Activated CD4-positive, alpha-beta T cell treated with anti-CD3 and anti-CD28 coated beads for 36 hours (primary cell): ENCODE results near the gene RUFY2. TPM values are rescaled to one million over a fixed set of nuclear protein-coding genes. Genes with fewer than 3 reads are reported as not detected.
"Not testable (repeated sequence)": the region's sequence is repeated elsewhere in the genome, so short reads cannot be mapped to it uniquely, and the experiment has no call there.

Experiments used
- ATAC-seq: fragments of 200-7000 bp; cut with Tn5 transposase; one replicate; pipeline ENCODE4 v1.10.0; 2021; ENCODE audit warnings: mild to moderate bottlenecking, moderate library complexity
- CTCF ChIA-PET: fragments of 350-600 bp; sonication (Branson Sonifier 250); formaldehyde crosslinking; loops from one replicate; lab custom pipeline; 2021; ENCODE audit warnings: antibody characterized with exemption; lab: Charles Lee
- POLR2A ChIA-PET: fragments of 350-600 bp; sonication (Branson Sonifier 250); formaldehyde crosslinking; loops from one replicate; lab custom pipeline; 2021; ENCODE audit warnings: antibody characterized with exemption, inconsistent platforms; lab: Charles Lee
- DNase-seq: peaks from one replicate; pipeline ENCODE4 v3.0.0-alpha.2; 2020
- H3K27ac Mint-ChIP-seq: one replicate; pipeline ENCODE4 v1.8.0; 2021; ENCODE audit warnings: mixed read lengths
- H3K27me3 Mint-ChIP-seq: one replicate; pipeline ENCODE4 v1.8.0; 2021; ENCODE audit warnings: mixed read lengths
- H3K36me3 Mint-ChIP-seq: one replicate; pipeline ENCODE4 v1.8.0; 2021; ENCODE audit warnings: low read depth, mixed read lengths
- H3K4me1 Mint-ChIP-seq: one replicate; pipeline ENCODE4 v1.8.0; 2021; ENCODE audit warnings: mixed read lengths
- H3K4me3 Mint-ChIP-seq: one replicate; pipeline ENCODE4 v1.8.0; 2021; ENCODE audit warnings: mild to moderate bottlenecking, moderate library complexity, mixed read lengths
- H3K9me3 Mint-ChIP-seq: one replicate; pipeline ENCODE4 v1.8.0; 2021; ENCODE audit warnings: low read depth, mixed read lengths
- intact Hi-C, 2 experiments: fragments of 100-400 bp; cut with DNase I in 1 of 2; cut with micrococcal nuclease in 1 of 2; formaldehyde crosslinking; loops; one replicate each; pipeline versions ENCODE4 v1.14.2 to v1.15.1; 2022 to 2024; cut with DNase I, micrococcal nuclease
- total RNA-seq, 2 experiments: library from RNA; stranded (reverse); gene quantifications; one replicate each; pipeline ENCODE4 v1.2.3, GENCODE V29; 2021

Gene RUFY2
- total RNA-seq, 2 experiments from 2014 or later = 9.1 to 9.5 TPM

DNA sequence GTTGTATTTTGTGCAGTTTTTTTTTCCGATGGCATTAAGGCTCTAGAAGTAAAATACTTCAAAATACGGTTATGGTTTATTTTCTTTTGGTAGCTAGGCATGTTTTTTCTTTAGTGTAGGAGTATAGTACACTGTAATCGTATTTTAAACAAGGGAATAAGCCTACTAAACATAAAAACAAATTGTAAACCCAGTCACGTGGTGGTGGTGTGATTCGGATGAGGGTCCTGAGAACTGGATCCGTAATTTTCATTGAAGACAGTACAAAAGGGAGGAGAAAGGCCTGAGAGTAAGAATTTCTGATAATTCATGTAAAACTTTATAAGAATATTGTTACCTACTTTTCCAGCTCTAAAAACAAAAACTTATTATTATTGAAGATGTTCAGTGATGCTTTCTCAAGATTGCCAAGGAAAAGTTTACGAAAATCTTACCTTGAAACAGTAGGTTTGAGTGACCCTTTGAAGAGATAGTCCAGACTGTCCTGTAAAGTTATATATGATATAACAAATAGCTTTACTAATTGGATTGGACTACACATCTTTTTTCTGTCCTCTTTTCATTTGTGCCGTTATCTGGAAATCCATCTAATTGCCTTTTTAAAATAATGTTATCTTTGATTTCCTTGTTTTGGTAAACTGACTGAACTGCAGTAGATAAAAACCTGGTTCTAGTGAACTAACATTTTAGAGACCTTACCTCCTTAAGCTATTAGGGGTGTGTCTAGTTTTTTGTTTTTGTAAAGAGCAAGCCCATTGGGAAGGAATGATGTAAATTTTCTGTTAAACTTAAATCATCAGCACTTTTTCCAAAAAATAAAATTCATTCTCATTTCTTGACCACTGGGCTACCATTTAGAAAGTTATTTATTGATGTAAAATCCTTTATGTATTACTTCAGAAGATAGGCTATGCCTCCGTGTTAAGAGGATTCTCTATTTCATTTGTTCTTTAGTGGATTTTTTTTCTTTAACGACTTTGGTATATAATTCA is 73.3 kb downstream of the RUFY2 start:
- no peaks in the 10 kb centered on the region for H3K27me3 Mint-ChIP-seq
- DNase-seq (no peak), ATAC-seq (no peak)
- POLR2A ChIA-PET = interaction anchor here (0.6 to 1.1 kb wide), 4 partner anchors 12 to 589 kb away, joined by 3 to 7 read pairs (median 3); no protein-coding TSS in a partner anchor
- peak overlapping the region; percentile 97 for H3K4me3 Mint-ChIP-seq
- peak overlapping the region; percentile 100 for H3K27ac Mint-ChIP-seq
- H3K36me3 Mint-ChIP-seq = peaks cover 53% of the 10 kb centered on the region
- intact Hi-C loops = loop anchor here (1.0 to 10.0 kb wide), 7 partner anchors 32 to 761 kb away; partner anchors contain the start of genes CCAR1 (in 1 of the 2), DDX21 (in 1 of the 2), DDX50 (in 1 of the 2) and HERC4 (in 1 of the 2)
- CTCF ChIA-PET = interaction anchor here (0.6 to 2.5 kb wide), 7 partner anchors 8 to 566 kb away, joined by 3 to 13 read pairs (median 6); no protein-coding TSS in a partner anchor
- H3K9me3 Mint-ChIP-seq = no peaks in the 10 kb centered on the region
- H3K4me1 Mint-ChIP-seq = peaks cover 50% of the 10 kb centered on the region

GRCh38 chr10:68333058-68333395 is 74.0 kb downstream of the RUFY2 start:
- DNase-seq (no peak), ATAC-seq (no peak)
- Mint-ChIP-seq H3K4me1 (peaks cover 52% of the 10 kb centered on the region), H3K27ac (peak overlapping the region; percentile 100), H3K36me3 (peaks cover 49% of the 10 kb centered on the region), H3K27me3 (no peaks in the 10 kb centered on the region), H3K4me3 (peak overlapping the region; percentile 97), H3K9me3 (no peaks in the 10 kb centered on the region)
- POLR2A ChIA-PET = interaction anchor here (0.5 to 2.4 kb wide), 4 partner anchors 12 to 590 kb away, joined by 3 to 29 read pairs (median 5); no protein-coding TSS in a partner anchor
- intact Hi-C loops = loop anchor here (2.0 to 10.0 kb wide), 6 partner anchors 74 to 762 kb away; partner anchors contain the start of genes CCAR1 (in 1 of the 2), DDX21 (in 1 of the 2), DDX50 (in 1 of the 2) and HERC4 (in 1 of the 2)
- CTCF ChIA-PET = interaction anchor here (0.7 to 2.5 kb wide), 8 partner anchors 8 to 208 kb away, joined by 3 to 13 read pairs (median 5); partner anchors contain the start of gene ATOH7

DNA sequence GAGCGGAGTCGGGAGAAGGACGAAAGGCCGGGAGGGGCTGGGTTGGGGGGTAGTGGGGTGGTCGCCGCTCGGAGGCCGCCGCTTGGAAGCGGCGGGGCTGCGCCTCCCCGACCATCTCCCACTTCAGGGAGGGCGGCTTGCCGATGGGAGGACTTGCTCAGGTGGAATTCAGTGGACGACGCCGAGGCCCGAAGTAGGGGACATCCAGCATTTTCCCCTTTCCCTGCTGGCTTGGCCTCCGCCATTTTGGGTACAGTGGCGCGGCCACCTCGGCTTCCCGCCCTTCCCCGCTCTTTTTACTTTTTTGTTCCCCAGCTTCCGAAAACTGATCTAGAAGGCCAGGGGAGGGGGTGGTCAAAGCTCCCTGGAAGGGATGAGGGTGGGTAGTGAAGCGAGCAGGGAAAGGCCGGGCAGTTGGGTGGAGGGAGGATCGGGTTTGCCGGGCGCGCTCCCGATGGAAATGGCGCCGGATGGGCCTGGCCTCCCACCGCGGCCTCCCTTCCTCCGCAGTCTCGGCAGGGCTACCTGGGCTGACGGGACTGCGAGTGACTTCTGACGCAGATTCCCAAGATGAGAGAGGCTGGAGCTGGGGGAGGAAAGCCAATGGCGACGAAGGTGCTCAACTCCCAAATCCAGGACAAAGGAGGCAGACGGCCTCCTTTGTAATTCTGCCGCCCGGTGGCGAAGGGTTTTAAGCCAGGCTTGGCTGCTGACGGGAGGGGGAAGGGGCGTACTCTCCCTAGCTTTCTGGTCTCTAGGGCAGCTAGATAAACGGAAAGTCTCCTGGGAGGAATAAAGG is 74.6 kb downstream of the RUFY2 start, which contains the start of gene PBLD:
PBLD (minus strand) TSS at position 670 of the 799 bp plus-strand sequence. CDS start 26,084 bp downstream, outside the sequence.
- H3K36me3 Mint-ChIP-seq = peaks cover 45% of the 10 kb centered on the region
- peak; percentile 10 for ATAC-seq
- intact Hi-C loops = loop anchor here (1.0 to 10.0 kb wide), 11 partner anchors 75 to 762 kb away; partner anchors contain the start of genes CCAR1 (in 2 of the 2), RUFY2 (in 2 of the 2), DDX21 (in 1 of the 2) and DDX50 (in 1 of the 2)
- no peaks in the 10 kb centered on the region for H3K9me3 Mint-ChIP-seq
- ChIA-PET CTCF (interaction anchor here (0.7 to 2.5 kb wide), 7 partner anchors 9 to 208 kb away, joined by 3 to 13 read pairs (median 4); partner anchors contain the start of gene ATOH7), POLR2A (interaction anchor here (0.5 to 2.4 kb wide), 6 partner anchors 13 to 821 kb away, joined by 3 to 29 read pairs (median 4); no protein-coding TSS in a partner anchor)
- peak within 1 kb of the TSS; percentile 97 for H3K4me3 Mint-ChIP-seq
- peaks cover 48% of the 10 kb centered on the region for H3K4me1 Mint-ChIP-seq
- peak within 1 kb of the TSS; percentile 100 for H3K27ac Mint-ChIP-seq
- peak; percentile 79 for DNase-seq
- no peaks in the 10 kb centered on the region for H3K27me3 Mint-ChIP-seq

- peaks cover 41% of the 10 kb centered on the region for H3K4me1 Mint-ChIP-seq
These were observed 75.4 kb downstream of the RUFY2 start, which contains the start of gene HNRNPH3 for GRCh38 chr10:68331455-68332258. Gene HNRNPH3 (plus strand): TSS chr10:68332064. CDS start chr10:68337222, 5,158 bp downstream.

GRCh38 chr10:68330852-68331454 is 76.1 kb downstream of the RUFY2 start:
- H3K9me3 Mint-ChIP-seq = no peaks in the 10 kb centered on the region
- ChIA-PET CTCF (no interaction called here), POLR2A (interaction anchor here (0.5 to 2.4 kb wide), 4 partner anchors 17 to 734 kb away, joined by 3 to 29 read pairs (median 6); no protein-coding TSS in a partner anchor)
- H3K36me3 Mint-ChIP-seq = peaks cover 33% of the 10 kb centered on the region
- peak overlapping the region; percentile 97 for H3K4me3 Mint-ChIP-seq
- DNase-seq (peak; percentile 46), ATAC-seq (no peak)
- peak overlapping the region; percentile 100 for H3K27ac Mint-ChIP-seq
- intact Hi-C loops = loop anchor here (1.0 to 10.0 kb wide), 11 partner anchors 76 to 793 kb away; partner anchors contain the start of genes DDX50 (in 2 of the 2), CCAR1 (in 1 of the 2), HERC4 (in 1 of the 2) and RUFY2 (in 1 of the 2)
- peaks cover 35% of the 10 kb centered on the region for H3K4me1 Mint-ChIP-seq
- no peaks in the 10 kb centered on the region for H3K27me3 Mint-ChIP-seq

More at GRCh38 chr10:68331455-68332258, 75.4 kb downstream of the RUFY2 start, which contains the start of gene HNRNPH3:
- H3K36me3 Mint-ChIP-seq = peaks cover 38% of the 10 kb centered on the region
- ChIA-PET CTCF (interaction anchor here (1.0 to 2.4 kb wide), 4 partner anchors 18 to 118 kb away, joined by 4 to 11 read pairs (median 4); partner anchors contain the start of gene ATOH7), POLR2A (interaction anchor here (0.5 to 2.4 kb wide), 5 partner anchors 16 to 822 kb away, joined by 3 to 29 read pairs (median 4); no protein-coding TSS in a partner anchor)
- H3K27ac Mint-ChIP-seq = peak within 1 kb of the TSS; percentile 100
- H3K4me3 Mint-ChIP-seq = peak within 1 kb of the TSS; percentile 97
- no peaks in the 10 kb centered on the region for H3K9me3 Mint-ChIP-seq
- intact Hi-C loops = loop anchor here (1.0 to 10.0 kb wide), 18 partner anchors 76 to 793 kb away; partner anchors contain the start of genes CCAR1 (in 2 of the 2), DDX50 (in 2 of the 2), HERC4 (in 2 of the 2) and RUFY2 (in 2 of the 2)
- ATAC-seq = peak; percentile 88
- DNase-seq = peak; percentile 99
- H3K27me3 Mint-ChIP-seq = no peaks in the 10 kb centered on the region

- Mint-ChIP-seq H3K4me1 (peaks cover 26% of the 10 kb centered on the region), H3K9me3 (no peaks in the 10 kb centered on the region), H3K36me3 (peaks cover 22% of the 10 kb centered on the region), H3K27ac (peak overlapping the region; percentile 22), H3K27me3 (no peaks in the 10 kb centered on the region), H3K4me3 (no peak overlapping the region)
- ATAC-seq = no peak
- intact Hi-C loops = no loop called here
- ChIA-PET CTCF (no interaction called here), POLR2A (interaction anchor here (0.6 kb wide), 1 partner anchor 320 kb away, joined by 14 read pairs; no protein-coding TSS in a partner anchor)
- no peak for DNase-seq
These were observed 77.6 kb downstream of the RUFY2 start for GRCh38 chr10:68329506-68329861.

DNA sequence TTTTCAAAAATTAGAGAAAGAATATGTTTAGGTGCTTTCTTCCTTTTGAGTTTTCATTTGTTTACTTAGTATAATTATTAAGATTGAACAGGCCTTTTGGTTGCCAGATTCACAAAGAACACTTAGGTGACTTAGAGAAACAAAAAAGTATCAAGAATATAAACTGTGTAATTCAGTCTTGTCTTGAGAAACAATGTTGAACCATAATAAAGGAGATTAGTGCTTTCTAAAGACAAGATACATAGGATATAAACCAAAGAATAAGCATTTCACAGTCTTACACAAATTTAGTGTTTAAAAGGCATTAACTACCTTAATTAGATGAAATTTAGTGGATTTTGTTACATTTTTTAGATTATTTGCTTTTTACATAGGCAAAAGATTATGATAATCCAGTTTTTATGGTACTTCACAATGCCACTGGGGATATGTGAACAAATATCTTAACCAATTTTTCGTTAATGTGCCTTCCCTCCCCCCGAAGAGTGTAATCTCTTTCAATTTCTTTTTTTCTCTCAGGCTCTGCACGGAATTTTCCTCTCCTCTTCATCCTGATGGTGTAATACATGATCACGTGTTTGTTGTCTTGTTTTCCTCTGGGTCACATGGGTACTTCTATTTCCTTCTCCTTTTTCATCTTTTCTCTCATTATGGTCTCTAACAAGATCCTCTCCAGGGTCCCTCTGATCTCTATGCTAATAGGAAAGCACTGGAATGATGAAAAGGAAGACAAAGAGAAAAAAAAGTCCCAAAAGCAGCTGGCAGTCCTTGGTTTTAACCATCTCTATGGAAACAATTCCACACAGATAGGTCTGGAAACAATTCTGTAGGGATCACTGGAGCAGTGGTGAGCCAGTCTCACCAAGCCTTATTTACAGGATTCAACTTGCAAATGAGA is 78.9 kb downstream of the RUFY2 start:
- intact Hi-C loops = no loop called here
- DNase-seq = no peak
- Mint-ChIP-seq H3K36me3 (peaks cover 9% of the 10 kb centered on the region), H3K27me3 (no peaks in the 10 kb centered on the region), H3K9me3 (no peaks in the 10 kb centered on the region), H3K4me1 (peaks cover 23% of the 10 kb centered on the region), H3K27ac (peak overlapping the region; percentile 70), H3K4me3 (peak overlapping the region; percentile 34)
- CTCF ChIA-PET = interaction anchor here (0.5 kb wide), 1 partner anchor 29 kb away, joined by 3 read pairs; no protein-coding TSS in a partner anchor
- POLR2A ChIA-PET = no interaction called here
- no peak for ATAC-seq

- CTCF ChIA-PET, H3K9me3 Mint-ChIP-seq, H3K27ac Mint-ChIP-seq, H3K36me3 Mint-ChIP-seq, intact Hi-C loops, DNase-seq, H3K4me3 Mint-ChIP-seq, H3K4me1 Mint-ChIP-seq, ATAC-seq, H3K27me3 Mint-ChIP-seq, POLR2A ChIA-PET: not testable (repeated sequence)
These were observed 82.7 kb downstream of the RUFY2 start for GRCh38 chr10:68324396-68324795.
